Measurements from ENCODE around the gene CFLAR. TPM values are rescaled to one million over a fixed set of nuclear protein-coding genes. Genes with fewer than 3 reads are reported as not detected.

The CFLAR gene
- total and polyA plus RNA-seq, 2 of the 13 experiments (the other 11 are each of a cell fraction or from before 2014, with no cell fraction given), result 43.8 to 92.1 TPM

DNA sequence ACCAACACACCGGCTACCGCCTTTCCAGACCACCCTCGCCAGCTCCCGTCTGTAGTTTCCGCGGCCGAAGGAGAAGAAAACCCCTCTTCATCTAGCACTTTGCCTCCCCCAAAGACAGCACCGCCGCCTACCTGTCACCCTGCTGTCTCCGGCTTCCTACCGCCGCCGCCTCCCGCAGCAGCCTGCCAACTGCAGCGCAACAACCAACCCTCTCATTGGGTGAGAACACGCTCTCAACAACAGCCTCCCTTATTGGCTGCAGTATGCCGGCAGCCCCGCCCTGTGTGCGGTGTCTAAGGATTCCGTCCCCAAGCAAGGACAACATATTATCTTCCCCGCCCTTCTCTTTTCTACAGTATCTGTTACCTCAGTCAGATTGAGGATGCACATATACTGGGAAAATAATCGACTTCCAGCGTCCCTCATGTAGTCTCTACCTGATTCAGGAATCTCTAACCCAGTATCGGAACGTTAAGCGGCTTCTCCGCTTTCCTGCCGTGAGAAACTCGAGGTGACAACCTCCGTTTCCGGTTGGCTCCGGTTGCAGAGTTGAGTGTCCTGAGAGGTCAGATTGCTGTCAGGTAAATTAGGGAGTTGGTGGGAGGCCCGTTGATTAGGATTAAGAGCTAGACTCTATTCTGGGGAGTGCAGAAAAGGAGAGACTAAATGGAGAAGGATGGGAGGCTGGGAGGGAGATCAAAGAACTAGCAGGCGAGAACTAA lies 44.3 kb upstream of the CFLAR start, which contains the start of the genes HYCC2 and NDUFB3 (continued):
- TF ChIP-seq, protein P1, sequence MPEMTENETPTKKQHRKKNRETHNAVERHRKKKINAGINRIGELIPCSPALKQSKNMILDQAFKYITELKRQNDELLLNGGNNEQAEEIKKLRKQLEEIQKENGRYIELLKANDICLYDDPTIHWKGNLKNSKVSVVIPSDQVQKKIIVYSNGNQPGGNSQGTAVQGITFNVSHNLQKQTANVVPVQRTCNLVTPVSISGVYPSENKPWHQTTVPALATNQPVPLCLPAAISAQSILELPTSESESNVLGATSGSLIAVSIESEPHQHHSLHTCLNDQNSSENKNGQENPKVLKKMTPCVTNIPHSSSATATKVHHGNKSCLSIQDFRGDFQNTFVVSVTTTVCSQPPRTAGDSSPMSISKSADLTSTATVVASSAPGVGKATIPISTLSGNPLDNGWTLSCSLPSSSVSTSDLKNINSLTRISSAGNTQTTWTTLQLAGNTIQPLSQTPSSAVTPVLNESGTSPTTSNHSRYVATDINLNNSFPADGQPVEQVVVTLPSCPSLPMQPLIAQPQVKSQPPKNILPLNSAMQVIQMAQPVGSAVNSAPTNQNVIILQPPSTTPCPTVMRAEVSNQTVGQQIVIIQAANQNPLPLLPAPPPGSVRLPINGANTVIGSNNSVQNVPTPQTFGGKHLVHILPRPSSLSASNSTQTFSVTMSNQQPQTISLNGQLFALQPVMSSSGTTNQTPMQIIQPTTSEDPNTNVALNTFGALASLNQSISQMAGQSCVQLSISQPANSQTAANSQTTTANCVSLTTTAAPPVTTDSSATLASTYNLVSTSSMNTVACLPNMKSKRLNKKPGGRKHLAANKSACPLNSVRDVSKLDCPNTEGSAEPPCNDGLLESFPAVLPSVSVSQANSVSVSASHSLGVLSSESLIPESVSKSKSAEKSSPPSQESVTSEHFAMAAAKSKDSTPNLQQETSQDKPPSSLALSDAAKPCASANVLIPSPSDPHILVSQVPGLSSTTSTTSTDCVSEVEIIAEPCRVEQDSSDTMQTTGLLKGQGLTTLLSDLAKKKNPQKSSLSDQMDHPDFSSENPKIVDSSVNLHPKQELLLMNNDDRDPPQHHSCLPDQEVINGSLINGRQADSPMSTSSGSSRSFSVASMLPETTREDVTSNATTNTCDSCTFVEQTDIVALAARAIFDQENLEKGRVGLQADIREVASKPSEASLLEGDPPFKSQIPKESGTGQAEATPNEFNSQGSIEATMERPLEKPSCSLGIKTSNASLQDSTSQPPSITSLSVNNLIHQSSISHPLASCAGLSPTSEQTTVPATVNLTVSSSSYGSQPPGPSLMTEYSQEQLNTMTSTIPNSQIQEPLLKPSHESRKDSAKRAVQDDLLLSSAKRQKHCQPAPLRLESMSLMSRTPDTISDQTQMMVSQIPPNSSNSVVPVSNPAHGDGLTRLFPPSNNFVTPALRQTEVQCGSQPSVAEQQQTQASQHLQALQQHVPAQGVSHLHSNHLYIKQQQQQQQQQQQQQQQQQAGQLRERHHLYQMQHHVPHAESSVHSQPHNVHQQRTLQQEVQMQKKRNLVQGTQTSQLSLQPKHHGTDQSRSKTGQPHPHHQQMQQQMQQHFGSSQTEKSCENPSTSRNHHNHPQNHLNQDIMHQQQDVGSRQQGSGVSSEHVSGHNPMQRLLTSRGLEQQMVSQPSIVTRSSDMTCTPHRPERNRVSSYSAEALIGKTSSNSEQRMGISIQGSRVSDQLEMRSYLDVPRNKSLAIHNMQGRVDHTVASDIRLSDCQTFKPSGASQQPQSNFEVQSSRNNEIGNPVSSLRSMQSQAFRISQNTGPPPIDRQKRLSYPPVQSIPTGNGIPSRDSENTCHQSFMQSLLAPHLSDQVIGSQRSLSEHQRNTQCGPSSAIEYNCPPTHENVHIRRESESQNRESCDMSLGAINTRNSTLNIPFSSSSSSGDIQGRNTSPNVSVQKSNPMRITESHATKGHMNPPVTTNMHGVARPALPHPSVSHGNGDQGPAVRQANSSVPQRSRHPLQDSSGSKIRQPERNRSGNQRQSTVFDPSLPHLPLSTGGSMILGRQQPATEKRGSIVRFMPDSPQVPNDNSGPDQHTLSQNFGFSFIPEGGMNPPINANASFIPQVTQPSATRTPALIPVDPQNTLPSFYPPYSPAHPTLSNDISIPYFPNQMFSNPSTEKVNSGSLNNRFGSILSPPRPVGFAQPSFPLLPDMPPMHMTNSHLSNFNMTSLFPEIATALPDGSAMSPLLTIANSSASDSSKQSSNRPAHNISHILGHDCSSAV (CRISPR knock-in tag; IDR thresholded peaks at IDR 0.05; ENCODE audit: borderline replicate concordance), result 0 out of 2 replicates have a peak, but pooled peaks have one; percentile 4
- TF ChIP-seq, protein P2, sequence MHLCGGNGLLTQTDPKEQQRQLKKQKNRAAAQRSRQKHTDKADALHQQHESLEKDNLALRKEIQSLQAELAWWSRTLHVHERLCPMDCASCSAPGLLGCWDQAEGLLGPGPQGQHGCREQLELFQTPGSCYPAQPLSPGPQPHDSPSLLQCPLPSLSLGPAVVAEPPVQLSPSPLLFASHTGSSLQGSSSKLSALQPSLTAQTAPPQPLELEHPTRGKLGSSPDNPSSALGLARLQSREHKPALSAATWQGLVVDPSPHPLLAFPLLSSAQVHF (CRISPR knock-in tag; IDR thresholded peaks at IDR 0.05), result peak; percentile 89
- TF ChIP-seq, protein P3, sequence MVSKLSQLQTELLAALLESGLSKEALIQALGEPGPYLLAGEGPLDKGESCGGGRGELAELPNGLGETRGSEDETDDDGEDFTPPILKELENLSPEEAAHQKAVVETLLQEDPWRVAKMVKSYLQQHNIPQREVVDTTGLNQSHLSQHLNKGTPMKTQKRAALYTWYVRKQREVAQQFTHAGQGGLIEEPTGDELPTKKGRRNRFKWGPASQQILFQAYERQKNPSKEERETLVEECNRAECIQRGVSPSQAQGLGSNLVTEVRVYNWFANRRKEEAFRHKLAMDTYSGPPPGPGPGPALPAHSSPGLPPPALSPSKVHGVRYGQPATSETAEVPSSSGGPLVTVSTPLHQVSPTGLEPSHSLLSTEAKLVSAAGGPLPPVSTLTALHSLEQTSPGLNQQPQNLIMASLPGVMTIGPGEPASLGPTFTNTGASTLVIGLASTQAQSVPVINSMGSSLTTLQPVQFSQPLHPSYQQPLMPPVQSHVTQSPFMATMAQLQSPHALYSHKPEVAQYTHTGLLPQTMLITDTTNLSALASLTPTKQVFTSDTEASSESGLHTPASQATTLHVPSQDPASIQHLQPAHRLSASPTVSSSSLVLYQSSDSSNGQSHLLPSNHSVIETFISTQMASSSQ (IDR thresholded peaks at IDR 0.05; ENCODE audit: low read depth), result peak; percentile 68; the same call in 1 of the 2 replicates
- TF ChIP-seq, protein P3 (CRISPR knock-in tag; IDR thresholded peaks at IDR 0.05; ENCODE audit: borderline replicate concordance), result peak; percentile 88; the same call in 1 of the 2 replicates
- TF ChIP-seq ZBTB20 (CRISPR knock-in tag; IDR thresholded peaks at IDR 0.05; ENCODE audit: borderline replicate concordance, low read depth) (peak; percentile 64; the same call in 1 of the 2 replicates), ELF1 (CRISPR knock-in tag; IDR thresholded peaks at IDR 0.05) (peak; percentile 88), ZNF12 (CRISPR knock-in tag; IDR thresholded peaks at IDR 0.05) (no peak; the same call in 1 of the 2 replicates), ZBTB38 (CRISPR knock-in tag; IDR thresholded peaks at IDR 0.05) (peak; percentile 57), ZSCAN21 (CRISPR knock-in tag; IDR thresholded peaks at IDR 0.05; ENCODE audit: borderline replicate concordance) (peak; percentile 41), ZNF660 (CRISPR knock-in tag; IDR thresholded peaks at IDR 0.05; ENCODE audit: borderline replicate concordance, low read depth) (no peak), KAT7 (CRISPR knock-in tag; IDR thresholded peaks at IDR 0.05; ENCODE audit: borderline replicate concordance) (peak; percentile 89; the same call in 1 of the 2 replicates), ATF7 (IDR thresholded peaks at IDR 0.05) (no peak), ATF7 (CRISPR knock-in tag; IDR thresholded peaks at IDR 0.05) (peak; percentile 72; the same call in 1 of the 2 replicates), PCBP2 (optimal IDR thresholded peaks at IDR 0.05; ENCODE audit: low read depth, low read length, poor library complexity, severe bottlenecking) (no peak), SRSF1 (optimal IDR thresholded peaks at IDR 0.05; ENCODE audit: low read depth, low read length) (peak; percentile 46), KDM5B (CRISPR knock-in tag; IDR thresholded peaks at IDR 0.05; ENCODE audit: borderline replicate concordance) (peak; percentile 89; the same call in 1 of the 2 replicates)
